ENCODE measurements around the gene MED27.

The MED27 gene

DNA sequence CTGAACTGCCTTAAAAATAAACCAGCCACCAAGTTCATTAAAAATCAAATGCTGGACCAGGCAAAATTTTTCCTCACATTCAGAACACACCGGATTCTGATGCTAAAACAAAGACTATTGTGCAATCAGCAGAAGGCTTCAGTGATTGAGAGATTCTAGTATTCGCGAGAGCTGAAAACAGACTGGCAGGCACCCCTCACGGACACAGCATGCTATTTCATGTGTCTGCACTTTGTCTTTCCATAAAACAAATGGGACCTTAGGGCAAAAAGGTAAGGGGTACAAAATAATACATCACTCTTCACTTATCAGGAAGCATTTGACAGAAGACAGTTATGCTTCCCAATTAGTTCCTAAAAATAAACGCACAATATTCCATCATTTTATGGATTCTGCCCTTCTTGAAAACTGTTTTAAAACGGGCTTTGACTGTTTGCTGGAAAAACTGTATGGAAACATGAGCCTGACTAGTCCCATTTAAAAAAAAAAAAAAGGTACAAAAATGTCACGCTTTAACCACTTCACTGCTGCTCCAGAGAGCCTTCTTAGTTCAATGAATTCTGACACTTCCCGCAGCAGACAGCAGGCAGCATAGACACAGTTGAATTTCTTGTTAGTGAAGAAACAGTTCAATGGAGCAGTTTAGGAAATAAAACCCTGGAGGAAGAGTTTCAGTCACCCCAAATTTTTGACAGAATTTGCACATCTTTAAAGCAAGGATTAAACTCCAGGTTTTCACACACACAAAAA, 99.2 kb downstream of the MED27 start:
- TF ChIP-seq Cebpa-rat (IDR thresholded peaks at IDR 0.05), result peak; percentile 87
- peaks cover 66% of the 10 kb centered on the region for H3K4me1 ChIP-seq

DNA sequence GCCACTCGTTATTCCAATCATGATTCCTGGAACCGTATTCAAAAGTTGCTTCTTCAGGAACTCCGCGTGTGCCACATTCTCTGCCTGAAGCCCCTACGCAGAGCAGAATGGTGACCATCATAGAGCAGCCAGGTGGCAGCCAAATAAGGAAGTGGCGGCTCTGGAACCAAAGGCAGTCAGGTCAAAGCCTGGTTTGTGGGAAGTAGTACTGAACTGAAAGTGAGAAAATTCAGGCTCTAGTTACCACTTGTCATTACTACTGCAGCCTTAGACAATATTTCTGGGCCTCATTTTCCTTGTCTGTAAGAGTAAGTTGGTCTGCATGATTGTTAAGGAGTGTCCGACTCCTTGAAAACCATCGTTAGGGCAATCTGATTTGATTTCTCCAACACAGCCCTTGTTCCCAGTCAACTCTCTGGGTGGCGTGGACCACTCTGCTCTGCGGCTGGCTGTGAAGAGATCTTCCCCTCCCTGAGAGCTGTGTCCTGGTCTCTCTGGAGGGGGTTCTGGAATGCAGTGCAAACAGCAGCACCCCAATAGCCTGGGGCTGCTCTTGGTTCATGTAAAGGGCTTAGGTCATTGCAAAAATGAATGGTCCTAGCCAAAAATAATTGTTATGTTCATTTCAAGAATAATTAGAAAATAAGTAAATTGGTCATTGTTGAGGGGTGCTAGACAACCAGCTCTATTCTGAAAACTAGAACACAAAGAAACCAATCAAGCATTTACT, 102.4 kb downstream of the MED27 start:
- Histone ChIP-seq H3K4me3 (no peak overlapping the region), H3K4me2 (peak overlapping the region; percentile 76), H4K20me1 (no peaks in the 10 kb centered on the region; the same call in 1 of the 2 replicates), H3K9me3 (0 out of 2 replicates have a peak, but pooled peaks cover 5% of the 10 kb centered on the region), H3K9ac (no peak overlapping the region), H3K27me3 (no peaks in the 10 kb centered on the region), H3K27ac (peak overlapping the region; percentile 24; the same call in 1 of the 2 replicates), H3K36me3 (peaks cover 9% of the 10 kb centered on the region; the same call in 1 of the 2 replicates), H3K4me1 (peaks cover 53% of the 10 kb centered on the region)
- no peak for TF ChIP-seq Cebpa-rat (IDR thresholded peaks at IDR 0.05)

More for the DNA sequence above, 99.2 kb downstream of the MED27 start:
- Histone ChIP-seq H3K4me2 (peak overlapping the region; percentile 75), H3K9me3 (no peaks in the 10 kb centered on the region), H3K4me3 (no peak overlapping the region), H3K27me3 (no peaks in the 10 kb centered on the region), H3K9ac (peak overlapping the region; percentile 66; the same call in 1 of the 2 replicates), H3K27ac (peak overlapping the region; percentile 73), H3K36me3 (no peaks in the 10 kb centered on the region), H4K20me1 (no peaks in the 10 kb centered on the region; the same call in 1 of the 2 replicates)

DNA sequence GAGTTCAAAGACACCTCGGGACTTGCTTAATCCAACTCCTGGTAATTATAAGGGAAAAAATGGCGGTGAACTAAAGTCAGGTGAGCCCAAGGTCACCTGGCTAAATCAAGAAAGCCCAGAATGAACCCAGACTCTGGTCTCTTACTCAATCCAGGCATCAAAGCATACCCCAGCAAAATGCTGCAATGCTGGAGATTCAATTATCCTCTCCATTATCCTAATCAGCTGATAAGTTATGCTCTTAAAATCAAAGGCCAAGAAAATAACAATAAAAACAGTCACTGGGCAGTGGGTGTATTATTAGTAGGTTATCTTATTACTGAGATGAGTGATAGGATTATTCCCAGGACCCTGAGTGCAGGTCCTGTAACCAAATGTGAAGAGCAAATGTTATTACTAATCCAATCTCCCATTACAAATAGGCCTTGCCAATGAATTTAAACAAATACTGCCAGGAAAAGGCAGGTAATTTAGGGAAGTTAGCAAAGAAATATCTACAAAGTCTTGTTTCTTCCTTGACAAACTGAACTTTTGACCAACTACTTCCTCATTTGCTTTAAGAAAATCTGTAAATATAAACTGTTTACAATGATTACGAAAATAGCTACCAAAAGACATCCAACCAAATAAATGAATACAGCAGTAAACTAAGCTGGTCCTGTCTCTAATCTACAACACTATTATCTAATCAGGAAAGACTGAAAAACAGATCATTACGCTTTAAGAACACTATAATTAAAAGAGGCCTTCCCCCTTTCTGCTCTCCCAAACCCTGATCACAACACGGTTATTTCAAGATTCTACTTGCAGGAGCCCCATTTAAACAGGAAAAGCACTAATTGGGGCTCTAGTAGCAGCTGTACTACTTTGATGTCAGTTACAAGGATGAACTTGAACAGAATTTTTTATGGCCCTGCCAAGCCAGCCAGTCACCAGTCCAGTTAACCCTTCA, 103.2 kb downstream of the MED27 start:
- H3K4me2 ChIP-seq, result peak overlapping the region; percentile 76

DNA sequence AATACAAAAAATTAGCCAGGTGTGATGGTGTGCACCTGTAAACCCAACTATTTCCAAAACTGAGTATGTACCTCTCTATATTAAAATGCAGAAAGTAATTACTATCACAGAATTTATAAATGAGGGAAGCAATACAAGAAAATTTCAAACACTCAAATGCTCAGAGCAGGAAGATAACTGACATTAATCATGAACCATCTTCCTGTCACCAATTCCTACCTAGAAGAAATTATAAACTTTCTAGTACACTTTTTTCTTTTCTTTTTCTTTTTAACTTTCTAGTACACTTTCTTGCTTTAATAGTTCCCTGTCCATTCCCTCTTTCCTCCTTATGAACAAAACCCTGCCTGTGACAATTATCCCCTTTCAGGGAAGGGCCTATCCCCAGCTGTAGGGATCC, 106.8 kb downstream of the MED27 start:
- Histone ChIP-seq H3K4me3 (no peak overlapping the region), H3K36me3 (peaks cover 9% of the 10 kb centered on the region; the same call in 1 of the 2 replicates), H3K4me1 (peaks cover 22% of the 10 kb centered on the region), H3K27me3 (no peaks in the 10 kb centered on the region), H4K20me1 (no peaks in the 10 kb centered on the region; the same call in 1 of the 2 replicates), H3K27ac (no peak overlapping the region), H3K9ac (no peak overlapping the region), H3K9me3 (0 out of 2 replicates have a peak, but pooled peaks cover 5% of the 10 kb centered on the region), H3K4me2 (no peak overlapping the region)
- TF ChIP-seq Cebpa-rat (IDR thresholded peaks at IDR 0.05), result no peak

More for the DNA sequence above, 103.2 kb downstream of the MED27 start:
- Histone ChIP-seq H4K20me1 (no peaks in the 10 kb centered on the region; the same call in 1 of the 2 replicates), H3K9ac (no peak overlapping the region), H3K4me3 (no peak overlapping the region), H3K4me1 (peaks cover 45% of the 10 kb centered on the region), H3K27me3 (no peaks in the 10 kb centered on the region), H3K27ac (peak overlapping the region; percentile 24; the same call in 1 of the 2 replicates), H3K9me3 (0 out of 2 replicates have a peak, but pooled peaks cover 5% of the 10 kb centered on the region), H3K36me3 (peaks cover 9% of the 10 kb centered on the region; the same call in 1 of the 2 replicates)
- no peak for TF ChIP-seq Cebpa-rat (IDR thresholded peaks at IDR 0.05)

DNA sequence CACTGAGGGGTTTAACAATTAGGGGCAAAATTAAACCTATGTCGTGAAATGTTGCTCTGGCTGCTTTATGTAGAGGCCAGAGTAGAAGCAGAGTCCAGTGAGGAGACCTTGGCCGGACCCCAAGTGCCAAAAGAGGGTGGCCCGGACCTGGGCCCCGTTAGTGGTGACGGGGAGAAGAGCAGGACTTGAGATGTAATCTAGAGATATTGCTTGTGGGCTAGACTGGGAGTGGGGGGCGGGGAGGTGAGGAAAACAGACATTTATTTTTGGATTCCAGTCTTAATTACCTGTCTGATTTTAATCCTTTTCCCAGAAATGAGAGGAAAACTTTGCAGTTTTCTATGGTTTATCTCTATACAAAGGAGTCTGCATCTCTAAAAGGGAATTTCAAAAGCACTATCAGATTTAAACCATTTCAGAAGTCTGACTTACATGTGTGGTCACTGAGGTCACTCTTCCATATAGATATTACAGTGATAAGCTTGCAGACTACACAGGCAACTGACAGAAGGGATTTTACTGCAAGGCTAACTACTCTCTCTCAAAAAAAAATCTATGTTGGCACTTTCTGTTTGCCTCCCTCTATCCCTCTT, 108.1 kb downstream of the MED27 start:
- Histone ChIP-seq H3K36me3 (peaks cover 9% of the 10 kb centered on the region; the same call in 1 of the 2 replicates), H3K9ac (no peak overlapping the region), H3K27me3 (no peaks in the 10 kb centered on the region), H3K4me3 (no peak overlapping the region), H3K9me3 (0 out of 2 replicates have a peak, but pooled peaks cover 5% of the 10 kb centered on the region), H3K4me2 (no peak overlapping the region), H3K4me1 (peaks cover 11% of the 10 kb centered on the region), H3K27ac (no peak overlapping the region), H4K20me1 (no peaks in the 10 kb centered on the region; the same call in 1 of the 2 replicates)
- no peak for TF ChIP-seq Cebpa-rat (IDR thresholded peaks at IDR 0.05)

DNA sequence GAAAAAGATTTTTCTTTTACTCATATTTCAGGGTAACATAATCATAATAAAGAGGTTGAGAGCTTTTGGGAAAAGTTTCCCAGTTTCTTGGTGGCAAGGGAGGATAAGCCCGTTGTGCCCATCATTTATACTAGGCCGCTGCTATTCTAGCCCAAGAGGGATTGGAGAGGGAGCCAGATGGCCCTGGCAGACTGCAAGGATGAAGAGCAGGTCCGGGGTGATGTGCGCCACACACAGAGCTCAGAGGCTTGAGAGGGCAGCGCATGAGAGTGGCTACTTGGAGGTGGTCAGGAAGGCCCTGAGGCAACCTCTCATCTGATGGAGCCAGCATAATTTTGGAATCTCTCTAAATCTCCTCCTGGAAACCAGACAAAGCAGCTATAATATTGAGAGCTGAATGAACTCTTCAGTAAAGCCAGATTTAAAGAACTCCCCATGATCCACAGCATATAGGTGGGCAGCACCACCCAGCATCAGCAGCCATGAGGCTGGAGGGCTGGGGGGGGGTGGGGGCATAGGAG, 110.1 kb downstream of the MED27 start:
- H3K36me3 ChIP-seq, result peaks cover 9% of the 10 kb centered on the region; the same call in 1 of the 2 replicates
- no peak overlapping the region for H3K4me2 ChIP-seq
- no peak overlapping the region for H3K27ac ChIP-seq
- no peaks in the 10 kb centered on the region for H3K27me3 ChIP-seq
- no peak overlapping the region for H3K9ac ChIP-seq
- no peaks in the 10 kb centered on the region for H4K20me1 ChIP-seq
- 0 out of 2 replicates have a peak, but pooled peaks cover 5% of the 10 kb centered on the region for H3K9me3 ChIP-seq
- no peak for TF ChIP-seq Cebpa-rat (IDR thresholded peaks at IDR 0.05)
- H3K4me3 ChIP-seq, result no peak overlapping the region
- H3K4me1 ChIP-seq, result peaks cover 7% of the 10 kb centered on the region

DNA sequence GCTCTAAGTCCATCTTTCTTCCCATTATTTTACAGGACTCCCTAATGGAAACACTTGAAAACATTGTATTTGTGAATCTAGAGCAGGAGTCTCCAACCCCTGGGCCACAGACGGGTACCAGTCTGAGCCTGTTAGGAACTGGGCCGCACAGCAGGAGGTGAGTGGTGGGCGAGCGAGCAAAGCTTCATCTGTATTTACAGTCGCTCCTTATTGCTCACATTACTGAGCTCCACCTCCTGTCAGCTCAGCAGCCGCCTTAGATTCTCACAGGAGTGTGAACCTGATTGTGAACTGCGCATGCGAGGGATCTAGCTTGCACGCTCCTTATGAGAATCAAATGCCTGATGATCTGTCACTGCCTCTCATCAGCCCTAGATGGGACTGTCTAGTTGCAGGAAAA, 111.0 kb downstream of the MED27 start:
- H3K4me1 ChIP-seq, result peaks cover 7% of the 10 kb centered on the region
- H3K4me3 ChIP-seq, result no peak overlapping the region
- no peak overlapping the region for H3K4me2 ChIP-seq
- H3K36me3 ChIP-seq, result peaks cover 6% of the 10 kb centered on the region; the same call in 1 of the 2 replicates
- no peaks in the 10 kb centered on the region for H3K27me3 ChIP-seq
- no peaks in the 10 kb centered on the region for H4K20me1 ChIP-seq
- no peak overlapping the region for H3K9ac ChIP-seq
- H3K9me3 ChIP-seq, result 0 out of 2 replicates have a peak, but pooled peaks cover 5% of the 10 kb centered on the region
- no peak for TF ChIP-seq Cebpa-rat (IDR thresholded peaks at IDR 0.05)
- no peak overlapping the region for H3K27ac ChIP-seq

DNA sequence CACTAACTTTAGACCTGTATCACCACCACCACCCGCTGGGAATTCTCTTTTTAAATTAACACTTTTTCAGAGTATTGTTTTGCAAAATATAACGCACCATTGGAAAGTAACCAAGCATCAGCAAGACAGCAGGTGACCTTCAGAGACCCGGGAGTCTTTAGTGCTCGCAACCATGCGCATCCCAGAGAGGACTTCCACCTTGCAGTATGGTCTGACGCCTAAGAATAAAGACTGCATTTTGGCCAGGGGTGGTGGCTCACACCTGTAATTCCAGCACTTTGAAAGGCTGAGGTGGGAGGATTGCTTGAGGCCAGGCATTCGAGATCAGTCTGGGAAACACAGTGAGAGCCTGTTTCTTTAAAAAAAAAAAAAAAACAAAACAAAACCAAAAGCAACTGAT, 113.8 kb downstream of the MED27 start:
- Histone ChIP-seq H3K36me3 (no peaks in the 10 kb centered on the region), H4K20me1 (0 out of 2 replicates have a peak, but pooled peaks cover 9% of the 10 kb centered on the region), H3K27me3 (no peaks in the 10 kb centered on the region), H3K27ac (no peak overlapping the region), H3K4me1 (peaks cover 7% of the 10 kb centered on the region), H3K9me3 (no peaks in the 10 kb centered on the region), H3K4me3 (no peak overlapping the region), H3K4me2 (no peak overlapping the region), H3K9ac (no peak overlapping the region)
- no peak for TF ChIP-seq Cebpa-rat (IDR thresholded peaks at IDR 0.05)

Measured in BLaER1 (cell line).